Measurements from ENCODE around the gene CCDC150. TPM values are rescaled to one million over a fixed set of nuclear protein-coding genes. Genes with fewer than 3 reads are reported as not detected.

Gene CCDC150
- total and polyA plus RNA-seq, 7 donors: 0.13 to 1.4 (median 0.46) TPM; not detected in 1

DNA sequence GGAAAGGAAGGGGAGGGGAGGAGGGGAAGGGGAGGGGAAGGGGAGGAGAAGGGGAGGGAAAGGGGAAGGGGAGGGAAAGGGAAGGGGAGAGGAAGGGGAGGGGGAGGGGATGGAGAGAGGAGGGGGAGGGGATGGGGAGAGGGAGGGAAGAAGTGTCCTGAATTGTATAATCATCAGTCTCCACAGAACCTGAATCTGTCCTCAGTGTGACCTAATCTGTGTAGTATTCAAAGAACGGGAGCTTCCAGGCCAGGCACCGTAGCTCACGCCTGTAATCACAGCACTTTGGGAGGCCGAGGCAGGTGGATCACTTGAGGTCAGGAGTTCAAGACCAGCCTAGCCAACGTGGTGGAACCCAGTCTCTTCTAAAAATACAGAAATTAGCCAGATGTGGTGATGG is 41.1 kb upstream of the CCDC150 start:
- WGBS, 3 donors: 67 to 70% (median 70%) methylated on average over 5 of the region's 5 CpGs
- TF ChIP-seq, protein P1, sequence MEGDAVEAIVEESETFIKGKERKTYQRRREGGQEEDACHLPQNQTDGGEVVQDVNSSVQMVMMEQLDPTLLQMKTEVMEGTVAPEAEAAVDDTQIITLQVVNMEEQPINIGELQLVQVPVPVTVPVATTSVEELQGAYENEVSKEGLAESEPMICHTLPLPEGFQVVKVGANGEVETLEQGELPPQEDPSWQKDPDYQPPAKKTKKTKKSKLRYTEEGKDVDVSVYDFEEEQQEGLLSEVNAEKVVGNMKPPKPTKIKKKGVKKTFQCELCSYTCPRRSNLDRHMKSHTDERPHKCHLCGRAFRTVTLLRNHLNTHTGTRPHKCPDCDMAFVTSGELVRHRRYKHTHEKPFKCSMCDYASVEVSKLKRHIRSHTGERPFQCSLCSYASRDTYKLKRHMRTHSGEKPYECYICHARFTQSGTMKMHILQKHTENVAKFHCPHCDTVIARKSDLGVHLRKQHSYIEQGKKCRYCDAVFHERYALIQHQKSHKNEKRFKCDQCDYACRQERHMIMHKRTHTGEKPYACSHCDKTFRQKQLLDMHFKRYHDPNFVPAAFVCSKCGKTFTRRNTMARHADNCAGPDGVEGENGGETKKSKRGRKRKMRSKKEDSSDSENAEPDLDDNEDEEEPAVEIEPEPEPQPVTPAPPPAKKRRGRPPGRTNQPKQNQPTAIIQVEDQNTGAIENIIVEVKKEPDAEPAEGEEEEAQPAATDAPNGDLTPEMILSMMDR (IDR thresholded peaks at IDR 0.05): no peak
- intact Hi-C loops (cut with DNase I): no loop called here
- Histone ChIP-seq H3K27me3 (ENCODE audit: insufficient read depth in 3 of 3, low read length in 2 of 3) (peaks cover 3 to 21% (median 3%) of the 10 kb centered on the region in 3 donors), H3K4me1 (peaks cover 2% of the 10 kb centered on the region), H3K27ac (no peak overlapping the region), H3K36me3 (ENCODE audit: insufficient read depth in 1 of 2, low read depth in 1 of 2) (no peaks in the 10 kb centered on the region), H3K4me3 (no peak overlapping the region), H3K9me3 (no peaks in the 10 kb centered on the region)
- no peak for DNase-seq
- no peak for ATAC-seq

DNA sequence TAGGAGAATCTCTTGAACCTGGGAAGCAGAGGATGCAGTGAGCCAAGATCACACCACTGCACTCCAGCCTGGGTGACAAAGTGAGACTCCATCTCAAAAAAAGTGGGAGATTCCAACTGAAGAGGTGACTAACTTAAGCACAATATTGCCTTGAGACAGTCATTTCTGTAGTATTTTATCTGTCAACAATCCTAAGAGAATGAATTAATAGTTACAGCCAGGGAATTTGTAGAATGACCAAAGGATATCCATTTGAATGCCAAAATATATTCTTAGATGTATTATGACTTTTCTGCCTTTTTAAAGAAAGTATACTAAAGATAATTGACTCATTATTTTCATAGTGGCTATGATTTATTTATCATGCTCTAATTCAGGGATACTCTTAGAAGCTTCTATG is 40.7 kb upstream of the CCDC150 start:
- ATAC-seq: no peak
- TF ChIP-seq, protein P1 (IDR thresholded peaks at IDR 0.05): no peak
- no peak overlapping the region for H3K27ac ChIP-seq
- intact Hi-C loops (cut with DNase I): no loop called here
- H3K27me3 ChIP-seq (ENCODE audit: insufficient read depth in 3 of 3, low read length in 2 of 3): peaks cover 3 to 17% (median 3%) of the 10 kb centered on the region in 3 donors
- DNase-seq: no peak
- H3K36me3 ChIP-seq (ENCODE audit: insufficient read depth in 1 of 2, low read depth in 1 of 2): no peaks in the 10 kb centered on the region
- no peaks in the 10 kb centered on the region for H3K4me1 ChIP-seq
- no peaks in the 10 kb centered on the region for H3K9me3 ChIP-seq
- H3K4me3 ChIP-seq: no peak overlapping the region

DNA sequence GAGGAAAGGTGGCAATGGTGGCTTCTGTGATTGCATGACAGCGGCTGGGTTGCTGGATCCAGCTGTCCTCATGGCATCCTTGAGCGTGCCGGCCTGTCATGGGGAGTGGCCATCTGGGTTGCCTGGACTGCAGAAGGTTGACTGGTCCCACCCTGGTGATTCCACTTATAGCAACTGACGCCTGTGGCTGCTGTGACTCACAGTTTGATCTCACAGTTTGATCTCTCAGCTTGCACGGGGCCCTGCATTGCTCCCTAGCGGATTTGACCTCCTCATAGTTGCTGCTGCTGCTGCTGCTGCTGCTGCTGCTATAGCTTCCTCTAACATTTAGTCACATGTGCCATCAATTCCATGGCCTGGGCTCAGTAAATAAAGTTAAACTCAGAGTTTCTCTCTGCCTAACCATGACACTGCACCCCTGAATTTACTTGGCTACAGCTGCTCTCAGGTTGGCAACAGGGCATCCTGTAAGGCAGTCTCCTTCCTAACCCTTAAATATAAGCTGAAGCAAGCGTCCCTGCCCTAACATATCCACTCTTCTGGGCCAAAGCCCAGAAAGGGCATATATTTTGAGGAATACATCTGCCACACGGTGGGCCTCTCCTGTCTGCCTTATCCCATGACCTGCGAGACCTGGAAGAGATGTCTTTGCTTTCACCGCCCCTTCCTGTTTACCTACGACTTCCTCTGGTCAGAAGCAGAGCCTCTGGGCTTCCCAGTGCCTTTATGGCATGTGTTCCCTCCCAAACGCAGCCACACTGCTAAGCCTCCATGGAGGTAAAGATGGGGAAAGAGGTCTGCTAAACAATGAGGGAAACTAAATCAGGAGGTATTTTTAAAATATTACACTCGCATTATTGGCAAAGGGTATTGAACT is 37.8 kb upstream of the CCDC150 start:
- DNase-seq (peak; percentile 46 to 48), ATAC-seq (peak; percentile 81 to 100 (median 88))
- TF ChIP-seq, protein P1 (IDR thresholded peaks at IDR 0.05): no peak
- H3K9me3 ChIP-seq: no peaks in the 10 kb centered on the region
- H3K4me1 ChIP-seq: no peaks in the 10 kb centered on the region
- no peak overlapping the region for H3K27ac ChIP-seq
- no peaks in the 10 kb centered on the region for H3K36me3 ChIP-seq (ENCODE audit: insufficient read depth in 1 of 2, low read depth in 1 of 2)
- whole genome bisulfite sequencing, 3 donors: 50 to 59% (median 57%) methylated on average over 13 of the region's 13 CpGs
- peaks cover 0 to 3% (median 0%) of the 10 kb centered on the region in 3 donors for H3K27me3 ChIP-seq (ENCODE audit: insufficient read depth in 3 of 3, low read length in 2 of 3)
- intact Hi-C loops (cut with DNase I): no loop called here
- H3K4me3 ChIP-seq: no peak overlapping the region

DNA sequence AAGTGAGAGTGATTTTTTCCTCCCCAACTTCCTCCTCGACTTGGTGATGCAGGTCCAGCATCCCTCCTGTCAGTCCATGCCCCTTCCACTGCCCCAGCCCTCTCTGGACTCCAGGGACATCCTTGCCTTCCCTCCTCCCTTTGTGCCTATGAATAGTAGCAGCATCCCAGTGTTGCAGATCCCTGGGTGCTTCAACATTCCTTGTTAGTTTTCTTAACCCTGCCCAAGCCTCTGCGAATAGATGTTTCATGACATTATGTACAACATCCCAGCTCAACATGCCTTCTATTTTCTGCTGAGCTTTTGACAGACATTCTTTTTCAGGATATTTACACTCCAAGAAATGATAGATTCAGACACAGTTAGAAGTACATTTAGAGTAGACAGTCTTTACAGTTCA is 35.3 kb upstream of the CCDC150 start:
- 63 to 83% (median 75%) methylated on average over 2 of the region's 2 CpGs for WGBS, 3 donors
- Histone ChIP-seq H3K36me3 (ENCODE audit: insufficient read depth in 1 of 2, low read depth in 1 of 2) (no peaks in the 10 kb centered on the region), H3K4me3 (no peak overlapping the region), H3K27me3 (ENCODE audit: insufficient read depth in 3 of 3, low read length in 2 of 3) (peaks cover 0 to 3% (median 0%) of the 10 kb centered on the region in 3 donors), H3K9me3 (no peaks in the 10 kb centered on the region), H3K27ac (no peak overlapping the region), H3K4me1 (no peaks in the 10 kb centered on the region)
- TF ChIP-seq, protein P1 (IDR thresholded peaks at IDR 0.05): no peak
- ATAC-seq (no peak), DNase-seq (no peak)
- intact Hi-C loops (cut with DNase I): no loop called here
